ENCODE data around the gene MED13L.

MED13L gene

GRCh38 chr12:116159593-116160200 lies 117.8 kb downstream of the MED13L start:
- FAIRE-seq (no peak), DNase-seq (ENCODE audit: insufficient read length, low spot score) (no peak)

- DNase-seq (ENCODE audit: insufficient read length, low spot score) (no peak), FAIRE-seq (peak; percentile 4)
These were observed 118.3 kb downstream of the MED13L start for GRCh38 chr12:116159175-116159574.

- DNase-seq (ENCODE audit: insufficient read length, low spot score): no peak
- no peak for FAIRE-seq
These were observed 119.6 kb downstream of the MED13L start for GRCh38 chr12:116157845-116158267.

GRCh38 chr12:116156614-116157013 lies 120.9 kb downstream of the MED13L start:
- DNase-seq (ENCODE audit: insufficient read length, low spot score) (no peak), FAIRE-seq (no peak)

- DNase-seq (ENCODE audit: insufficient read length, low spot score): no peak
- no peak for FAIRE-seq
These were observed 122.1 kb downstream of the MED13L start for GRCh38 chr12:116155383-116155782.

GRCh38 chr12:116153983-116154382 lies 123.5 kb downstream of the MED13L start:
- DNase-seq (ENCODE audit: insufficient read length, low spot score): no peak
- FAIRE-seq: no peak

GRCh38 chr12:116153113-116153512 lies 124.4 kb downstream of the MED13L start:
- no peak for DNase-seq (ENCODE audit: insufficient read length, low spot score)
- FAIRE-seq: no peak

- FAIRE-seq (no peak), DNase-seq (ENCODE audit: insufficient read length, low spot score) (no peak)
These were observed 125.2 kb downstream of the MED13L start for GRCh38 chr12:116152268-116152667.

- DNase-seq (ENCODE audit: insufficient read length, low spot score) (no peak), FAIRE-seq (no peak)
These were observed 127.0 kb downstream of the MED13L start for GRCh38 chr12:116150452-116150851.

- FAIRE-seq (no peak), DNase-seq (ENCODE audit: insufficient read length, low spot score) (no peak)
These were observed 127.5 kb downstream of the MED13L start for GRCh38 chr12:116150001-116150400.

GRCh38 chr12:116148844-116149243 lies 128.6 kb downstream of the MED13L start:
- DNase-seq (ENCODE audit: insufficient read length, low spot score) (no peak), FAIRE-seq (no peak)

GRCh38 chr12:116146386-116146785 lies 131.1 kb downstream of the MED13L start:
- DNase-seq (ENCODE audit: insufficient read length, low spot score): no peak
- no peak for FAIRE-seq

- FAIRE-seq (no peak), DNase-seq (ENCODE audit: insufficient read length, low spot score) (no peak)
These were observed 132.0 kb downstream of the MED13L start for GRCh38 chr12:116145451-116145850.

GRCh38 chr12:116144384-116144783 lies 133.1 kb downstream of the MED13L start:
- FAIRE-seq (peak; percentile 71), DNase-seq (ENCODE audit: insufficient read length, low spot score) (no peak)

GRCh38 chr12:116143909-116144308 lies 133.6 kb downstream of the MED13L start:
- DNase-seq (ENCODE audit: insufficient read length, low spot score) (no peak), FAIRE-seq (no peak)

GRCh38 chr12:116142936-116143898 lies 134.3 kb downstream of the MED13L start:
- peak; percentile 33 for FAIRE-seq

GRCh38 chr12:116141833-116142162 lies 135.7 kb downstream of the MED13L start:
- no peak for DNase-seq (ENCODE audit: insufficient read length, low spot score)
- no peak for FAIRE-seq

More at GRCh38 chr12:116142936-116143898, 134.3 kb downstream of the MED13L start:
- no peak for DNase-seq (ENCODE audit: insufficient read length, low spot score)

- no peak for FAIRE-seq
- no peak for DNase-seq (ENCODE audit: insufficient read length, low spot score)
These were observed 136.2 kb downstream of the MED13L start for GRCh38 chr12:116141110-116141832.

GRCh38 chr12:116140529-116140928 lies 137.0 kb downstream of the MED13L start:
- no peak for FAIRE-seq
- no peak for DNase-seq (ENCODE audit: insufficient read length, low spot score)

GRCh38 chr12:116138781-116139180 lies 138.7 kb downstream of the MED13L start:
- DNase-seq (ENCODE audit: insufficient read length, low spot score): no peak
- FAIRE-seq: no peak

GRCh38 chr12:116138364-116138763 lies 139.1 kb downstream of the MED13L start:
- DNase-seq (ENCODE audit: insufficient read length, low spot score): no peak
- no peak for FAIRE-seq

Data from GM19239 (cell line).